ENCODE data around the gene OR5B21. TPM values are rescaled to one million over a fixed set of nuclear protein-coding genes. Genes with fewer than 3 reads are reported as not detected.

Gene OR5B21
- total and polyA plus RNA-seq, 10 donors: 0.40 to 2.6 (median 0.54) TPM; not detected in 7

DNA sequence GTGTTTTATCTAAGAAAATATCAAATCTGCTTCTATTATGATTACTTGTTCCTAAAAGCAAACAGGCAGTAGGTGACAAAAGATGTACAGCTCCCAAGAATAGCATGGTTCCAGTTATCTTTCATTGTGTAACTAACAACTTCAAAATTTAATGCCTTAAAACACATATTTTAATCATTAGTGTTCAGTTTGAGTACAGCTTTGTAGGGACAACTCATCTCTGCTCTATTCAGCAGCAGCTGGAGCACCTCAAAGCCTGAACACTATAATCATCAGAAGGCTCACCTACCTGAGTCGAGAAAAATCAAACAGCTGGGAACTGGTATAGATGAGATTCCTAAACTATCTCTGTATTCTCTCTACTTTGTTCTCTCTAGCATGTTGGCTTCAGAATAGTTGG, 41.6 kb downstream of the OR5B21 start:
- Histone ChIP-seq H3K4me1 (no peaks in the 10 kb centered on the region), H3K27ac (no peak overlapping the region), H3K36me3 (no peaks in the 10 kb centered on the region), H3K27me3 (replicated peaks in 1 of 7) (peaks cover 0 to 9% (median 0%) of the 10 kb centered on the region in 7 donors), H3K9me3 (peaks cover 2 to 33% (median 14%) of the 10 kb centered on the region in 8 donors), H3K4me3 (no peak overlapping the region)
- WGBS, 5 donors: 83 to 91% (median 87%) methylated on average over 1 of the region's 1 CpG
- no peak for DNase-seq
- no peak for TF ChIP-seq CTCF (IDR thresholded peaks at IDR 0.05 in 8 of 11, conservative IDR thresholded peaks at IDR 0.05 in 3 of 11)
- no peak for TF ChIP-seq POLR2A (IDR thresholded peaks at IDR 0.05)
- TF ChIP-seq POLR2AphosphoS5 (IDR thresholded peaks at IDR 0.05): no peak
- intact Hi-C loops (cut with DNase I; ENCODE audit: low total_unique reads): no loop called here

GRCh38 chr11:58465690-58466089, 42.2 kb downstream of the OR5B21 start:
- Histone ChIP-seq H3K36me3 (no peaks in the 10 kb centered on the region), H3K4me3 (no peak overlapping the region), H3K4me1 (no peaks in the 10 kb centered on the region), H3K27ac (no peak overlapping the region), H3K9me3 (peaks cover 0 to 32% (median 8%) of the 10 kb centered on the region in 8 donors), H3K27me3 (replicated peaks in 1 of 7) (peaks cover 0 to 9% (median 0%) of the 10 kb centered on the region in 7 donors)
- TF ChIP-seq CTCF (IDR thresholded peaks at IDR 0.05 in 8 of 11, conservative IDR thresholded peaks at IDR 0.05 in 3 of 11): no peak
- no peak for TF ChIP-seq POLR2AphosphoS5 (IDR thresholded peaks at IDR 0.05)
- no peak for TF ChIP-seq POLR2A (IDR thresholded peaks at IDR 0.05)
- no peak for DNase-seq
- 42 to 64% (median 59%) methylated on average over 3 of the region's 3 CpGs for WGBS, 5 donors
- intact Hi-C loops (cut with DNase I; ENCODE audit: low total_unique reads): no loop called here

Other genes starting within 250 kb of the OR5B21 start
- gene OR10W1, start 239.8 kb downstream of the OR5B21 start, total RNA-seq: not detected
- gene OR10W1, start 239.8 kb downstream of the OR5B21 start, polyA plus RNA-seq: not detected
- not detected for gene OR5B17, start 149.0 kb downstream of the OR5B21 start, total RNA-seq
- gene OR5B17, start 149.0 kb downstream of the OR5B21 start, polyA plus RNA-seq: not detected
- gene OR5B3, start 101.2 kb downstream of the OR5B21 start, total RNA-seq: not detected
- not detected for gene OR5B3, start 101.2 kb downstream of the OR5B21 start, polyA plus RNA-seq
- not detected for gene OR5B2, start 80.0 kb downstream of the OR5B21 start, total RNA-seq
- gene OR5B2, start 80.0 kb downstream of the OR5B21 start, polyA plus RNA-seq: under 1 TPM in 1 of 3 donors, not detected in 2; 0.08 TPM
- not detected for gene OR5B12, start 65.9 kb downstream of the OR5B21 start, total RNA-seq
- gene OR5B12, start 65.9 kb downstream of the OR5B21 start, polyA plus RNA-seq: under 1 TPM in 1 of 3 donors, not detected in 2; 0.08 TPM
- 10 to 100 TPM; 50.8 to 83.7 (median 65.9) TPM for gene LPXN, start 67.8 kb upstream of the OR5B21 start, total RNA-seq
- 10 to 100 TPM; 56.8 to 70.0 (median 62.3) TPM for gene LPXN, start 67.8 kb upstream of the OR5B21 start, polyA plus RNA-seq
- gene ZFP91, start 71.0 kb upstream of the OR5B21 start, total RNA-seq: 10 to 100 TPM; 42.9 to 53.4 (median 49.4) TPM
- 10 to 100 TPM; 10.1 to 17.5 (median 10.2) TPM for gene ZFP91, start 71.0 kb upstream of the OR5B21 start, polyA plus RNA-seq
- gene CNTF, start 114.6 kb upstream of the OR5B21 start, total RNA-seq: 1 to 10 TPM; 1.1 to 3.7 (median 2.0) TPM
- under 1 TPM; 0.09 to 0.32 (median 0.11) TPM for gene CNTF, start 114.6 kb upstream of the OR5B21 start, polyA plus RNA-seq
- not detected for gene GLYAT, start 223.8 kb upstream of the OR5B21 start, total RNA-seq
- not detected for gene GLYAT, start 223.8 kb upstream of the OR5B21 start, polyA plus RNA-seq